Parathyroid adenoma (tissue), 2 donors: ENCODE data around the gene ZNF491.

Source experiments
- H2AFZ ChIP-seq: fragments of 300-600 bp; sonication (generic); one replicate; pipeline ENCODE4 v1.7.0; 2017; ENCODE audit warnings: antibody characterized with exemption, mild to moderate bottlenecking
- H3K27ac ChIP-seq: fragments of 300-600 bp; sonication (generic); one replicate; pipeline ENCODE4 v1.7.0; 2017
- H3K27me3 ChIP-seq: fragments of 300-600 bp; sonication (generic); one replicate; pipeline ENCODE4 v1.7.0; 2017; ENCODE audit warnings: low read length; ENCODE audit not compliant: control insufficient read depth, insufficient read depth
- H3K36me3 ChIP-seq: fragments of 300-600 bp; sonication (generic); one replicate; pipeline ENCODE4 v1.7.0; 2017; ENCODE audit warnings: low read length; ENCODE audit not compliant: control insufficient read depth, insufficient read depth
- H3K4me1 ChIP-seq: fragments of 300-600 bp; sonication (generic); one replicate; pipeline ENCODE4 v1.7.0; 2017; ENCODE audit warnings: control low read depth
- H3K4me2 ChIP-seq: fragments of 300-600 bp; sonication (generic); one replicate; pipeline ENCODE4 v1.7.0; 2017; ENCODE audit warnings: low read length
- H3K4me3 ChIP-seq: fragments of 300-600 bp; sonication (generic); one replicate; pipeline ENCODE4 v1.7.0; 2017; ENCODE audit warnings: low read depth, low read length
- H3K79me2 ChIP-seq: fragments of 300-600 bp; sonication (generic); one replicate; pipeline ENCODE4 v1.7.0; 2017; ENCODE audit warnings: control low read depth
- H3K9ac ChIP-seq: fragments of 300-600 bp; sonication (generic); one replicate; pipeline ENCODE4 v1.7.0; 2017; ENCODE audit warnings: mild to moderate bottlenecking
- H3K9me3 ChIP-seq: fragments of 300-600 bp; sonication (generic); one replicate; pipeline ENCODE4 v1.7.0; 2017; ENCODE audit warnings: low read length; ENCODE audit not compliant: control insufficient read depth
- TF ChIP-seq, protein P1 (sequence below): fragments of 300-600 bp; sonication (generic); IDR thresholded peaks from one replicate; pipeline ENCODE4 v1.7.0; 2017; ENCODE audit warnings: antibody characterized with exemption, mild to moderate bottlenecking
- donor health status: primary hyperparathyroidism.

Gene ZNF491

GRCh38 chr19:11780431-11781020 is 17.8 kb upstream of the ZNF491 start:
- Histone ChIP-seq H3K36me3 (peaks cover 17% of the 10 kb centered on the region), H3K27ac (no peak overlapping the region), H3K27me3 (no peaks in the 10 kb centered on the region), H3K9me3 (peaks cover 26% of the 10 kb centered on the region), H3K4me3 (no peak overlapping the region), H3K9ac (no peak overlapping the region), H3K79me2 (peaks cover 8% of the 10 kb centered on the region), H3K4me2 (no peak overlapping the region), H3K4me1 (no peaks in the 10 kb centered on the region), H2AFZ (no peak overlapping the region)
- TF ChIP-seq, protein P1, sequence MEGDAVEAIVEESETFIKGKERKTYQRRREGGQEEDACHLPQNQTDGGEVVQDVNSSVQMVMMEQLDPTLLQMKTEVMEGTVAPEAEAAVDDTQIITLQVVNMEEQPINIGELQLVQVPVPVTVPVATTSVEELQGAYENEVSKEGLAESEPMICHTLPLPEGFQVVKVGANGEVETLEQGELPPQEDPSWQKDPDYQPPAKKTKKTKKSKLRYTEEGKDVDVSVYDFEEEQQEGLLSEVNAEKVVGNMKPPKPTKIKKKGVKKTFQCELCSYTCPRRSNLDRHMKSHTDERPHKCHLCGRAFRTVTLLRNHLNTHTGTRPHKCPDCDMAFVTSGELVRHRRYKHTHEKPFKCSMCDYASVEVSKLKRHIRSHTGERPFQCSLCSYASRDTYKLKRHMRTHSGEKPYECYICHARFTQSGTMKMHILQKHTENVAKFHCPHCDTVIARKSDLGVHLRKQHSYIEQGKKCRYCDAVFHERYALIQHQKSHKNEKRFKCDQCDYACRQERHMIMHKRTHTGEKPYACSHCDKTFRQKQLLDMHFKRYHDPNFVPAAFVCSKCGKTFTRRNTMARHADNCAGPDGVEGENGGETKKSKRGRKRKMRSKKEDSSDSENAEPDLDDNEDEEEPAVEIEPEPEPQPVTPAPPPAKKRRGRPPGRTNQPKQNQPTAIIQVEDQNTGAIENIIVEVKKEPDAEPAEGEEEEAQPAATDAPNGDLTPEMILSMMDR = no peak

DNA sequence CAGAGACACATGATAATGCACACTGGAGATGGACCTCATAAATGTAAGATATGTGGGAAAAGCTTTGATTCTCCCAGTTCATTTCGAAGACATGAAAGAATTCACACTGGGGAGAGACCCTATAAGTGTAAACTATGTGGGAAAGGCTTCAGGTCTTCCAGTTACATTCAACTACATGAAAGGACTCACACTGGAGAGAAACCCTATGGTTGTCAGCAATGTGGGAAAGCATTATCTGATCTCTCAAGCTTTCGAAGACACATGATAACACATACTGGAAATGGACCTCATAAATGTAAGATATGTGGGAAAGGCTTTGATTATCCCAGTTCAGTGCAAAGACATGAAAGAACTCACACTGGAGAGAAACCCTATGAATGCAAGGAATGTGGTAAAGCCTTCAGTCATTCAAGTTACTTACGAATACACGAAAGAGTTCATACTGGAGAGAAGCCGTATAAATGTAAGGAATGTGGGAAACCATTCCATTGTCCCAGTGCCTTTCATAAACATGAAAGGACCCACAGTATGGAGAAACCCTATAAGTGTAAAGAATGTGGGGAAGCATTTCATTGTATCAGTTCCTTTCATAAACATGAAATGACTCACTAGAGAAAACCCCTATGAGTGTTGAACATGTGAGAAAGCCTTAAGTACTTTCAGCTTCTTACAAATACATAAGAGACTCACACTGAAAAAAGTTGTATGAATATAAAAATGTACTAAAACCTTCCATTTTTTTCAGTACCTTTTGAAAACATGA is 16.8 kb upstream of the ZNF491 start:
- Histone ChIP-seq H3K36me3 (peaks cover 17% of the 10 kb centered on the region), H2AFZ (no peak overlapping the region), H3K9ac (no peak overlapping the region), H3K79me2 (peaks cover 8% of the 10 kb centered on the region), H3K9me3 (peaks cover 26% of the 10 kb centered on the region), H3K4me2 (no peak overlapping the region), H3K4me3 (no peak overlapping the region), H3K27me3 (no peaks in the 10 kb centered on the region), H3K27ac (no peak overlapping the region), H3K4me1 (no peaks in the 10 kb centered on the region)
- TF ChIP-seq, protein P1 = no peak

DNA sequence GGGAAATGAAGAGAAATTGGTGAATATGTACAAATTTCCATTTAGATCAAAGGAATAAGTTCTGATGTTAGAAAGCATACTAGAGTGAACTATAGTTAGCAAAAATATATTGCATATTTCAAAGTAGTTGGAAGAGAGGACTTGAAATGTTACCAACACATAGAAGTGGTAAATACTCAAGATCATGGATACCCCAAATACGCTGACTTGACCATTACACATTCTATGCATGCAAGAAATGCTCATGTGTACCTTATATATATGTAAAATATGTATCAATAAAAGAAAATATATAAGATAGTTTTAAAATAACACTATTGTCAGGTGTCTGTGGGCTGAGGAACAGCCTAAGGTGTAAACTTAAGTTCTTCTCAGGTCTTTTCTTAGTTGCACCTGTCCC is 14.6 kb upstream of the ZNF491 start:
- Histone ChIP-seq H3K9me3 (peaks cover 26% of the 10 kb centered on the region), H3K4me3 (no peak overlapping the region), H3K9ac (no peak overlapping the region), H2AFZ (no peak overlapping the region), H3K4me2 (no peak overlapping the region), H3K4me1 (no peaks in the 10 kb centered on the region), H3K36me3 (peaks cover 17% of the 10 kb centered on the region), H3K27me3 (no peaks in the 10 kb centered on the region), H3K79me2 (no peaks in the 10 kb centered on the region), H3K27ac (no peak overlapping the region)
- TF ChIP-seq, protein P1 = no peak

DNA sequence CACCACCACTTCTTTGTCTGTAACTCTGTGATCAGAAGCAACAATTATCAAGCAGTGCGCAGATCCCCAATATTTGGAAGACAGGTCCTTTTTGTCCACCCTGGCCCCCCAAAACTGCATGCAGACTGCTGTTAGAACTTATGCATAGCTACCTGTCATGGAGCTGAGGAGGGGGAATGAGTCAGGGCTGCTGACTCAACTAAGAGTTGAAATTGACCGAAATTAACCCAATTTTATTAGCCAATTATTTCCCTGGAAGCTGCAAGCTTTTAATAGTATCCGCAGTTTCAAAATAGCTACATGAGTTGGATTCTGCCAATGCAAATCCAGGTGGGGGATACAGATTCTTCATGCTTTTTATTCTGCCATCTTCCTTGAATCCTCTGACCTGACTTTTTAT is 14.0 kb upstream of the ZNF491 start:
- Histone ChIP-seq H3K27me3 (no peaks in the 10 kb centered on the region), H3K4me1 (no peaks in the 10 kb centered on the region), H3K4me2 (no peak overlapping the region), H2AFZ (no peak overlapping the region), H3K36me3 (peaks cover 17% of the 10 kb centered on the region), H3K79me2 (no peaks in the 10 kb centered on the region), H3K27ac (no peak overlapping the region), H3K9ac (no peak overlapping the region), H3K4me3 (no peak overlapping the region), H3K9me3 (peaks cover 26% of the 10 kb centered on the region)
- TF ChIP-seq, protein P1 = no peak
